ENCODE measurements around the gene NPIPA3.
"Not testable (repeated sequence)": the region's sequence is repeated elsewhere in the genome, so short reads cannot be mapped to it uniquely, and the experiment has no call there.

Gene NPIPA3

GRCh38 chr16:14694129-14694528 lies 9.1 kb upstream of the NPIPA3 start, which contains the start of gene PLA2G10:
Gene PLA2G10, minus strand, starts transcription at chr16:14694308. Its CDS starts 79 bp downstream, at chr16:14694229.
- H3K27me3 ChIP-seq (replicated peaks in 2 of 5; ENCODE audit: control insufficient read depth in 4 of 5, insufficient read depth in 5 of 5, low read length in 4 of 5); POLR2A ChIA-PET; H3K4me1 ChIP-seq (ENCODE audit: control extremely low read depth in 1 of 4, control insufficient read depth in 4 of 4, insufficient read depth in 4 of 4, low read length in 3 of 4); H3K27ac ChIP-seq (ENCODE audit: insufficient read depth in 1 of 2, low read depth in 1 of 2, low read length in 2 of 2, poor library complexity in 1 of 2, severe bottlenecking in 2 of 2); H3K9me3 ChIP-seq (ENCODE audit: control extremely low read depth in 1 of 5, control insufficient read depth in 4 of 5, insufficient read depth in 2 of 5, low read depth in 1 of 5, low read length in 4 of 5); CTCF ChIA-PET; H3K36me3 ChIP-seq (ENCODE audit: control insufficient read depth in 4 of 4, insufficient read depth in 4 of 4, low read length in 3 of 4); DNase-seq; H3K4me3 ChIP-seq (ENCODE audit: control insufficient read depth in 1 of 7, extremely low read depth in 1 of 7, insufficient read depth in 4 of 7, low read depth in 2 of 7, low read length in 6 of 7): not testable (repeated sequence)
- WGBS (ENCODE audit: insufficient coverage) = no CpG with 5 or more reads among the region's 28 CpGs

DNA sequence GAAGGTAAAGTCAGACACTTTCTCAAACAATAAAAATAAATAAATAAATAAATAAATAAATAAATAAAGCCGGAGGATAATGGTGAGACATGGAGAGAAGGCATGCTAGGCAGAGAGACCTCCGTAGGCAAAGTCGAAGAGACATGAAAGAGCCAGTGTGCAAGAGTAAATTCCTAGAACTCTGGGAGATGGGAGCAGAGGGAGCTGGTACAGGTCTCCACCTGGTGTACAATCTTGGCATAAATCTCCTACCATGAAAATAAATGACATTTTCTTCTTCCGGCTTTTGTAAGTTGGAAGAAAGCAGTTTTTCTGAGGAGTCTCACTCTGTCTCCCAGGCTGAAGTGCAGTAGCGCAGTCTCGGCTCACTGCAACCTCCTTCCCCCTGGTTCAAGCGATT lies 1.4 kb upstream of the NPIPA3 start:
- WGBS (ENCODE audit: insufficient coverage) = no CpG with 5 or more reads among the region's 7 CpGs
- DNase-seq; H3K36me3 ChIP-seq (ENCODE audit: control insufficient read depth in 4 of 4, insufficient read depth in 4 of 4, low read length in 3 of 4); H3K4me1 ChIP-seq (ENCODE audit: control extremely low read depth in 1 of 4, control insufficient read depth in 4 of 4, insufficient read depth in 4 of 4, low read length in 3 of 4); H3K27ac ChIP-seq (ENCODE audit: insufficient read depth in 1 of 2, low read depth in 1 of 2, low read length in 2 of 2, poor library complexity in 1 of 2, severe bottlenecking in 2 of 2); CTCF ChIA-PET; H3K4me3 ChIP-seq (ENCODE audit: control insufficient read depth in 1 of 7, extremely low read depth in 1 of 7, insufficient read depth in 4 of 7, low read depth in 2 of 7, low read length in 6 of 7); H3K9me3 ChIP-seq (ENCODE audit: control extremely low read depth in 1 of 5, control insufficient read depth in 4 of 5, insufficient read depth in 2 of 5, low read depth in 1 of 5, low read length in 4 of 5); H3K27me3 ChIP-seq (replicated peaks in 2 of 5; ENCODE audit: control insufficient read depth in 4 of 5, insufficient read depth in 5 of 5, low read length in 4 of 5); POLR2A ChIA-PET: not testable (repeated sequence)

DNA sequence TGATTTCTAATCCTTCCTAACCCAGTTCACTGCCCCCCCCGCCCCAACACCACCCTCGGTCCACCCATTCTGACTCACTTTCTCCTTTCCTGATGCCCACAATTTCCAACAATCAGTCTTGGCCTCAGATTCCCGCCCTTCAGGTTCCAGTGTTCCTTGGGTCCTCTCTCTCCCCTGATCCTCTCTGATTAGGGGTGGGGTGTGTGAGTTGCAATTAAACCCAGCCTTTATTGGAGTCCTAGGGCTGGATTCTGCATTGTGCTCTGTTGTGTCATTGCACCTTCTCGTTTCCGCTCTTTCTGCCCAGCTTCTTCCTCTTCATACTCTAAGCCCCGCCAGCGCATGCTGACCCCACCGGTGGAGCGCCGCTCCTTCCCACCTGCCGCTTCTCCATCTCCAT lies 539 bp upstream of the NPIPA3 start:
- CTCF ChIA-PET, POLR2A ChIA-PET: not testable (repeated sequence)

DNA sequence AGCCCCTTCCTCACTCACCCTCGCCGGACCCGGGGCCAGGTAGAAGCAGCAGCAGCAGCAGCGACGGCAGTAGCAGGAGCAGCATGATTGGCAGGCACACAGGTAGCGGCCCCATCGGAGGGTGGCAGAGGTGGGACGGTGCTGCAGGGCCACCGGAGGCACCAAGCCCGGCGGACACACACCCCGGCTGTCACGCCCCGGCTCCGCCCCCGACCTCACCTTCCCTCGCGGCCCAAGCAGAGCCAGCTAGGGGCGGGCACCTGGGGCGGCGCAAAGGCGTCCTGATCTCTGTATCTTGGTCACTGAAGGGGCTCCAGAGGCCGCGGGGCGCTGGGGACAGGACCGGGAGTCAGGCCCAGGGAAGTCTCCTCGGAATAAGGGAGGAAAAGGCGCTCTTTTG lies 30.0 kb downstream of the NPIPA3 start:
- POLR2A ChIA-PET; DNase-seq; H3K9me3 ChIP-seq (ENCODE audit: control extremely low read depth in 1 of 5, control insufficient read depth in 4 of 5, insufficient read depth in 2 of 5, low read depth in 1 of 5, low read length in 4 of 5); CTCF ChIA-PET; H3K27me3 ChIP-seq (replicated peaks in 2 of 5; ENCODE audit: control insufficient read depth in 4 of 5, insufficient read depth in 5 of 5, low read length in 4 of 5); H3K4me3 ChIP-seq (ENCODE audit: control insufficient read depth in 1 of 7, extremely low read depth in 1 of 7, insufficient read depth in 4 of 7, low read depth in 2 of 7, low read length in 6 of 7); H3K4me1 ChIP-seq (ENCODE audit: control extremely low read depth in 1 of 4, control insufficient read depth in 4 of 4, insufficient read depth in 4 of 4, low read length in 3 of 4); H3K36me3 ChIP-seq (ENCODE audit: control insufficient read depth in 4 of 4, insufficient read depth in 4 of 4, low read length in 3 of 4); H3K27ac ChIP-seq (ENCODE audit: insufficient read depth in 1 of 2, low read depth in 1 of 2, low read length in 2 of 2, poor library complexity in 1 of 2, severe bottlenecking in 2 of 2): not testable (repeated sequence)
- no CpG with 5 or more reads among the region's 28 CpGs for WGBS (ENCODE audit: insufficient coverage)

More for the DNA sequence above, 539 bp upstream of the NPIPA3 start:
- not testable (repeated sequence) for H3K36me3 ChIP-seq (ENCODE audit: control insufficient read depth in 4 of 4, insufficient read depth in 4 of 4, low read length in 3 of 4); H3K27me3 ChIP-seq (replicated peaks in 2 of 5; ENCODE audit: control insufficient read depth in 4 of 5, insufficient read depth in 5 of 5, low read length in 4 of 5); H3K27ac ChIP-seq (ENCODE audit: insufficient read depth in 1 of 2, low read depth in 1 of 2, low read length in 2 of 2, poor library complexity in 1 of 2, severe bottlenecking in 2 of 2); H3K4me3 ChIP-seq (ENCODE audit: control insufficient read depth in 1 of 7, extremely low read depth in 1 of 7, insufficient read depth in 4 of 7, low read depth in 2 of 7, low read length in 6 of 7); DNase-seq; H3K9me3 ChIP-seq (ENCODE audit: control extremely low read depth in 1 of 5, control insufficient read depth in 4 of 5, insufficient read depth in 2 of 5, low read depth in 1 of 5, low read length in 4 of 5); H3K4me1 ChIP-seq (ENCODE audit: control extremely low read depth in 1 of 4, control insufficient read depth in 4 of 4, insufficient read depth in 4 of 4, low read length in 3 of 4)
- no CpG with 5 or more reads among the region's 11 CpGs for WGBS (ENCODE audit: insufficient coverage)

DNA sequence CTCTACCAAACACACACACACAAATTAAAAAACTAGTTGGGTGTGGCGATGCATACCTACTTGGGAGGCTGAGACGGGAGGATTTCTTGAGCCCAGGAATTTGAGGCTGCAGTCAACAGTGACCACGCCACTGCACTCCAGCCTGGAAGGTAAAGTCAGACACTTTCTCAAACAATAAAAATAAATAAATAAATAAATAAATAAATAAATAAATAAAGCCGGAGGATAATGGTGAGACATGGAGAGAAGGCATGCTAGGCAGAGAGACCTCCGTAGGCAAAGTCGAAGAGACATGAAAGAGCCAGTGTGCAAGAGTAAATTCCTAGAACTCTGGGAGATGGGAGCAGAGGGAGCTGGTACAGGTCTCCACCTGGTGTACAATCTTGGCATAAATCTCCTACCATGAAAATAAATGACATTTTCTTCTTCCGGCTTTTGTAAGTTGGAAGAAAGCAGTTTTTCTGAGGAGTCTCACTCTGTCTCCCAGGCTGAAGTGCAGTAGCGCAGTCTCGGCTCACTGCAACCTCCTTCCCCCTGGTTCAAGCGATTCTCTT lies 37.7 kb downstream of the NPIPA3 start:
- H3K4me1 ChIP-seq (ENCODE audit: control extremely low read depth in 1 of 4, control insufficient read depth in 4 of 4, insufficient read depth in 4 of 4, low read length in 3 of 4); H3K27ac ChIP-seq (ENCODE audit: insufficient read depth in 1 of 2, low read depth in 1 of 2, low read length in 2 of 2, poor library complexity in 1 of 2, severe bottlenecking in 2 of 2); H3K4me3 ChIP-seq (ENCODE audit: control insufficient read depth in 1 of 7, extremely low read depth in 1 of 7, insufficient read depth in 4 of 7, low read depth in 2 of 7, low read length in 6 of 7); H3K27me3 ChIP-seq (replicated peaks in 2 of 5; ENCODE audit: control insufficient read depth in 4 of 5, insufficient read depth in 5 of 5, low read length in 4 of 5); POLR2A ChIA-PET; CTCF ChIA-PET; H3K9me3 ChIP-seq (ENCODE audit: control extremely low read depth in 1 of 5, control insufficient read depth in 4 of 5, insufficient read depth in 2 of 5, low read depth in 1 of 5, low read length in 4 of 5); H3K36me3 ChIP-seq (ENCODE audit: control insufficient read depth in 4 of 4, insufficient read depth in 4 of 4, low read length in 3 of 4); DNase-seq: not testable (repeated sequence)
- WGBS (ENCODE audit: insufficient coverage) = no CpG with 5 or more reads among the region's 10 CpGs

GRCh38 chr16:14741794-14742193 lies 38.6 kb downstream of the NPIPA3 start:
- H3K27ac ChIP-seq (ENCODE audit: insufficient read depth in 1 of 2, low read depth in 1 of 2, low read length in 2 of 2, poor library complexity in 1 of 2, severe bottlenecking in 2 of 2); H3K4me3 ChIP-seq (ENCODE audit: control insufficient read depth in 1 of 7, extremely low read depth in 1 of 7, insufficient read depth in 4 of 7, low read depth in 2 of 7, low read length in 6 of 7); DNase-seq; H3K4me1 ChIP-seq (ENCODE audit: control extremely low read depth in 1 of 4, control insufficient read depth in 4 of 4, insufficient read depth in 4 of 4, low read length in 3 of 4); CTCF ChIA-PET; H3K27me3 ChIP-seq (replicated peaks in 2 of 5; ENCODE audit: control insufficient read depth in 4 of 5, insufficient read depth in 5 of 5, low read length in 4 of 5); H3K9me3 ChIP-seq (ENCODE audit: control extremely low read depth in 1 of 5, control insufficient read depth in 4 of 5, insufficient read depth in 2 of 5, low read depth in 1 of 5, low read length in 4 of 5); POLR2A ChIA-PET; H3K36me3 ChIP-seq (ENCODE audit: control insufficient read depth in 4 of 4, insufficient read depth in 4 of 4, low read length in 3 of 4): not testable (repeated sequence)
- no CpG with 5 or more reads among the region's 11 CpGs for WGBS (ENCODE audit: insufficient coverage)

DNA sequence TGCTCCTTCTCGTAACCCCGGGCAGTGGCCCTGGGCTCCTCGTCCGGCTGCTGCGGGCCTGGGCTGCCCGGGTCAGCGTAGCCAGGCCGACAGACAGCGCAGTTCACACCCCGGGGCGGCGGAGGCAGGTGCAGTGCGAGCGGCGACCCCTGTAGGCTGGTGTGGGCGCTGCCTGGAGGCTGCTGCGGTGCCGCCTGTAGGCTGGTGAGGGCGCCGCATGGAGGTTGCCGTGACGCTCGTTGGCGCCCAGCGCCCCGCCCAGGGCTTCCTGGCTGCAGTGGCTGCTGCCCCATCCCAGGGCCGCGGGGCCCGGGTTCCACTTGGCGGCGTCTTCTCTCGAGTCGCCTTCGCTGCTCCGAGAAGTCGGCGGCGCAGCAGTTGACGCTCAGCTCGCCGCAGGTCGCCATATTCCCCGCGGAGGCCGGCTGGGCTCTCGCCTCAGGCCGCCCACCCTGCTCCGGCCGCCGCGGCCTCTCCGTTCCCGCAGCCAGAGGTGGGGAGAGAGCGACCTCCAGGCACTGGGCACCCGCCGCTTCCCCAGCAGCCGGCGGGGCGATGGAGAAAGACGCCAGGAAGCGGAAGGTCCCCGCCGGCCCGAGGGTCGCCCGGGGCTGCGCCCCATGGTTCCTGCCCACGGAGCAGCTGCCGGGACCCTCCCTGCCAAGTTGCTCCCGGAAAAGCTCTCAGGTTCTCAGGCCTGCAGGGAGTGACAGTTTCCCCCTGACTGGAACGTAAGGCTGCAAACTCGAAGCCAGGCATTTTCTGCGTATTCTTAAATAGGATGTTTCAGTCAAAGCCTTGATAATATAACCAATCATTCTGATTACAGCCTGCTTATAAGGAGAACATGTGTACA lies 39.3 kb downstream of the NPIPA3 start, which contains the start of gene NPIPA2:
Gene NPIPA2, plus strand, starts transcription at position 261 of the 856 bp plus-strand sequence. CDS start 5,533 bp downstream, outside the sequence.
- H3K4me1 ChIP-seq (ENCODE audit: control extremely low read depth in 1 of 4, control insufficient read depth in 4 of 4, insufficient read depth in 4 of 4, low read length in 3 of 4); H3K36me3 ChIP-seq (ENCODE audit: control insufficient read depth in 4 of 4, insufficient read depth in 4 of 4, low read length in 3 of 4); DNase-seq; POLR2A ChIA-PET; H3K9me3 ChIP-seq (ENCODE audit: control extremely low read depth in 1 of 5, control insufficient read depth in 4 of 5, insufficient read depth in 2 of 5, low read depth in 1 of 5, low read length in 4 of 5); H3K4me3 ChIP-seq (ENCODE audit: control insufficient read depth in 1 of 7, extremely low read depth in 1 of 7, insufficient read depth in 4 of 7, low read depth in 2 of 7, low read length in 6 of 7); CTCF ChIA-PET; H3K27me3 ChIP-seq (replicated peaks in 2 of 5; ENCODE audit: control insufficient read depth in 4 of 5, insufficient read depth in 5 of 5, low read length in 4 of 5); H3K27ac ChIP-seq (ENCODE audit: insufficient read depth in 1 of 2, low read depth in 1 of 2, low read length in 2 of 2, poor library complexity in 1 of 2, severe bottlenecking in 2 of 2): not testable (repeated sequence)
- WGBS (ENCODE audit: insufficient coverage) = no CpG with 5 or more reads among the region's 73 CpGs

All from common myeloid progenitor, CD34-positive (primary cell).